GM06990 (cell line): ENCODE results near the gene CADM1.
"Not testable (repeated sequence)": the region's sequence is repeated elsewhere in the genome, so short reads cannot be mapped to it uniquely, and the experiment has no call there.

Experiments used
- DNase-seq: peaks from one replicate; pipeline ENCODE4 v3.0.0-alpha.2; 2011; ENCODE audit not compliant: insufficient read length; ENCODE audit errors: extremely low read depth
- H3K27me3 ChIP-seq: replicated peaks from 2 replicates; pipeline ENCODE4 v1.6.0; 2011; ENCODE audit warnings: low read length; ENCODE audit not compliant: control insufficient read depth, insufficient read depth
- H3K36me3 ChIP-seq: 2 replicates; pipeline ENCODE4 v1.5.1; 2011; ENCODE audit warnings: low read length; ENCODE audit not compliant: control insufficient read depth, insufficient read depth
- H3K4me3 ChIP-seq: replicated peaks from 2 replicates; pipeline ENCODE4 v1.5.1; 2011; ENCODE audit warnings: low read depth, mild to moderate bottlenecking, control low read depth, low read length
- CTCF ChIP-seq: IDR thresholded peaks from 2 replicates; pipeline ENCODE4 v1.5.1; 2011; ENCODE audit warnings: low read length, control low read depth, mild to moderate bottlenecking, inconsistent platforms; ENCODE audit not compliant: insufficient read depth, poor library complexity, severe bottlenecking

The CADM1 gene

GRCh38 chr11:115475564-115475963 is 28.7 kb downstream of the CADM1 start:
- TF ChIP-seq CTCF: no peak
- H3K36me3 ChIP-seq: no peaks in the 10 kb centered on the region
- no peak for DNase-seq
- no peaks in the 10 kb centered on the region for H3K27me3 ChIP-seq
- no peak overlapping the region for H3K4me3 ChIP-seq

GRCh38 chr11:115474306-115474705 is 29.9 kb downstream of the CADM1 start:
- not testable (repeated sequence) for H3K4me3 ChIP-seq, H3K36me3 ChIP-seq, H3K27me3 ChIP-seq, DNase-seq

DNA sequence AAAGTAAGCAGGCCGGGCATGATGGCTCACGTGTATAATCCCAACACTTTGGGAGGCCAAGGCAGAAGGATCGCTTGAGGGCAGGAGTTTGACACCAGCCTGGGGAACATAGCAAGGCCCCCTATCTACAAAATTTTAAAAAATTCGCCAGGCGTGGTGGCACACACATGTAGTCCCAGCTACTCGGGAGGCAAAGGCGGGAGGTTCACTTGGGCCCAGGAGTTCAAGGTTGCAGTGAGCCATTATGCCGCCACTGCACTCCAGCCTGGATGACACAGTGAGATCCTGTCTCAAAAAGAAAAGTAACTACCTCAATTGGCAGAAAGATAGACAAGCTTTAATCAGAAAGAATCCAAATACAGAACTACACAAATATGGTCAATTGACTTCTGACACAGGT is 31.0 kb downstream of the CADM1 start:
- no peak for TF ChIP-seq CTCF
- no peaks in the 10 kb centered on the region for H3K27me3 ChIP-seq
- DNase-seq: no peak
- no peak overlapping the region for H3K4me3 ChIP-seq
- no peaks in the 10 kb centered on the region for H3K36me3 ChIP-seq

DNA sequence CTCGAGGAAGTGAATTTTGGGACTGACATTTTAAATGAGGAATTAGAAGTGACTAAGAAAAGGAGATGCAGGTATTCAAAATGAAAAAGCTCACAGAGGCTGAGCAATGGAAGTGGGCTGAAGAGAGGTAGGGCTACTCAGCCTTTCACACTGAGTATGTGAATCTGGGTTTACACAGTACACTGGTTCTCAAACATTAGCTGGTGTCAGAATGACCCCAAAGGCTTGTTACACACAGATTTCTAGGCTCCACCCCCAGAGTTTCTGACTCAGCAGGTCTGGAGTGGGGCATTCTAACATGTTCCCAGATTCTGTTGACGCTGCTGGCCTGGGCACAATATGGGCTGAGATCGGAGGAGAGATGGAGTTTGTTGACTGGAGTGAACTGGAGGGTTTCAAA is 32.8 kb downstream of the CADM1 start:
- peak; percentile 6 for DNase-seq
- Histone ChIP-seq H3K36me3 (no peaks in the 10 kb centered on the region), H3K27me3 (no peaks in the 10 kb centered on the region), H3K4me3 (no peak overlapping the region; the same call in 1 of the 2 replicates)
- TF ChIP-seq CTCF: no peak

DNA sequence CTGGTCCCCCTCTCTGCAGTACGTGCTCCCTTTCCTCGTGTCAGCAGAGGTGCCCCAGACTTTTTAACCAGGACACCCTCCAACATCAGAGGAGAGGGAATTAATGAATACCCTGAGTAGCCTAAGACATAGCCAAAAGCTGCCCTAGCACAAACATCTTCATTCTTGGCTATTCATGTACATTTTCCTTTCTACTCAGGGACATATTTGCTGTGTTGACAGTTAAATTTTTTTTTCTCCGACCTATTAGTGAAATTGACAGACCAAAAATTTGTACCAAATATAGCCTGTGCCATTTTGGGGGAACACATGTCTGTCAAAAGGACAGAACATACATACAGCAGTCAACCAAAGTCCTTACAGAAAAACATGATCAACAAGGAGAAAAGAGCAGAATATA is 33.3 kb downstream of the CADM1 start:
- DNase-seq: no peak
- Histone ChIP-seq H3K27me3 (no peaks in the 10 kb centered on the region), H3K36me3 (no peaks in the 10 kb centered on the region), H3K4me3 (no peak overlapping the region)
- TF ChIP-seq CTCF: no peak

GRCh38 chr11:115469361-115469760 is 34.9 kb downstream of the CADM1 start:
- Histone ChIP-seq H3K36me3 (no peaks in the 10 kb centered on the region), H3K27me3 (no peaks in the 10 kb centered on the region), H3K4me3 (no peak overlapping the region)
- TF ChIP-seq CTCF: no peak
- DNase-seq: peak; percentile 46
